Small intestine (tissue), 16 donors: ENCODE results near the gene RGPD3. TPM values are rescaled to one million over a fixed set of nuclear protein-coding genes. Genes with fewer than 3 reads are reported as not detected.
"Not testable (repeated sequence)": the region's sequence is repeated elsewhere in the genome, so short reads cannot be mapped to it uniquely, and the experiment has no call there.

Experiments used
- DNase-seq, 2 donors: peaks; one replicate each; pipeline versions ENCODE4 v3.0.0 to v3.0.0-alpha.2; 2013
- FAIRE-seq: peaks from 2 replicates; lab custom pipeline; 2012; peaks lifted over from hg19 to GRCh38; lab: Jason Lieb, UNC
- H3K27ac ChIP-seq, 3 donors: one replicate each; pipeline ENCODE4 v1.5.1; 2013; ENCODE audit warnings: low read length in 2 of 3, mild to moderate bottlenecking in 2 of 3, control low read depth in 1 of 3, inconsistent platforms in 1 of 3, low read depth in 1 of 3, moderate library complexity in 1 of 3
- H3K27me3 ChIP-seq, 3 donors: one replicate each; pipeline ENCODE4 v1.6.1; 2013; ENCODE audit warnings: low read length in 3 of 3, inconsistent platforms in 1 of 3; ENCODE audit not compliant: control insufficient read depth in 3 of 3, insufficient read depth in 3 of 3
- H3K36me3 ChIP-seq, 3 donors: one replicate each; pipeline ENCODE4 v1.6.1; 2013; ENCODE audit warnings: low read length in 3 of 3, inconsistent platforms in 1 of 3, low read depth in 1 of 3, mild to moderate bottlenecking in 1 of 3, moderate library complexity in 1 of 3; ENCODE audit not compliant: control insufficient read depth in 3 of 3, insufficient read depth in 2 of 3
- H3K4me1 ChIP-seq, 3 donors: one replicate each; pipeline ENCODE4 v1.6.1; 2013; ENCODE audit warnings: low read length in 2 of 3, inconsistent platforms in 1 of 3, low read depth in 1 of 3, mild to moderate bottlenecking in 1 of 3, moderate library complexity in 1 of 3; ENCODE audit not compliant: control insufficient read depth in 3 of 3, insufficient read depth in 2 of 3
- H3K4me3 ChIP-seq, 3 donors: one replicate each; pipeline ENCODE4 v1.5.1; 2013; ENCODE audit warnings: low read length in 3 of 3, control low read depth in 1 of 3, inconsistent platforms in 1 of 3, low read depth in 1 of 3, mild to moderate bottlenecking in 1 of 3, moderate library complexity in 1 of 3
- H3K9me3 ChIP-seq, 2 donors: one replicate each; pipeline ENCODE4 v1.6.1; 2013; ENCODE audit warnings: low read depth in 1 of 2, low read length in 1 of 2; ENCODE audit not compliant: control insufficient read depth in 2 of 2, insufficient read depth in 1 of 2
- WGBS, 3 donors: extraction: QIAGEN DNeasy Blood & Tissue Kit; methylation state at CpG; one replicate each; pipeline ENCODE4 v1.1.7; 2013; 5-methylcytosine and 5-hydroxymethylcytosine counted together
- long read RNA-seq, 10 donors: transcript quantifications; one replicate each; lab custom pipeline, GENCODE V29; 2026
- polyA plus RNA-seq, 4 donors: library from polyadenylated mRNA; stranded (reverse) in 3 of 4; unstranded in 1 of 4; fragments of 200-250 nt in 3 of 4; fragments of 120-200 nt in 1 of 4; gene quantifications; one replicate each; pipeline versions ENCODE4 v1.2.1 to v1.2.3, GENCODE V29; 2013
- donor health status: healthy with polysubstance abuse.
- donor health status: control.
- donor health status: control.
- donor health status: Bipolar disorder and iron deficiency.
- donor health status: healthy.

Gene RGPD3
- under 1 TPM in 3 of 4 donors, not detected in 1; under 0.01 to 0.28 (median 0.13) TPM for polyA plus RNA-seq
- long read RNA-seq, donor 1: 0 reads
- long read RNA-seq, donor 2: 0 reads
- long read RNA-seq, donor 3: 0 reads
- long read RNA-seq, donor 4: 0 reads
- long read RNA-seq, donor 5: 0 reads
- long read RNA-seq, donor 6: 0 reads
- long read RNA-seq, donor 7: 0 reads
- long read RNA-seq, donor 8: 0 reads
- long read RNA-seq, donor 9: 0 reads
- long read RNA-seq, donor 10: 0 reads

DNA sequence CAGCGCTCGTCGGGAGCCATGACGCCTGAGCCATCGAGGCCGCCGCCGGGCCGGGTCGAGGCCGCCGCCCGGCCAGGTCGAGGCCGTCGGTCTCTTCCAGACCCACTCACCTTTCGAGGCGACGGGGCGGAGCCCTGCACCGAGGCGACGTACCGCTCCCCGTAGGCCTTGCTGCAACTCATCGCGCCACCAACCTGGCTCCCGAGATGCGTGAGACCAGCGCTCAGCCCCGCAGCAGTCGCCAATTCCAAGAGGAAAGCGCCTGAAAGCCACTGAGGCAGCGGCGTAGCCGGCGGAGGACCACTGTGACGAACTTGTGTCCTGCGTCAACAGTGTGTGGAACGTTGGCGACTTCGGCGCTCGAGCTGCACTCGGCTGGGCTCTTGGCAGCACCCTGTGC lies at the start of gene RGPD3:
TSS of gene RGPD3 (minus strand) at position 307 of the 400 bp plus-strand sequence. CDS start at position 182, 125 bp downstream.
- not testable (repeated sequence) for H3K9me3 ChIP-seq, H3K27ac ChIP-seq, H3K4me3 ChIP-seq, H3K4me1 ChIP-seq, H3K27me3 ChIP-seq, DNase-seq, H3K36me3 ChIP-seq, FAIRE-seq
- 96 to 98% (median 97%) methylated on average over 43 to 45 of the region's 45 CpGs for WGBS, 3 donors

DNA sequence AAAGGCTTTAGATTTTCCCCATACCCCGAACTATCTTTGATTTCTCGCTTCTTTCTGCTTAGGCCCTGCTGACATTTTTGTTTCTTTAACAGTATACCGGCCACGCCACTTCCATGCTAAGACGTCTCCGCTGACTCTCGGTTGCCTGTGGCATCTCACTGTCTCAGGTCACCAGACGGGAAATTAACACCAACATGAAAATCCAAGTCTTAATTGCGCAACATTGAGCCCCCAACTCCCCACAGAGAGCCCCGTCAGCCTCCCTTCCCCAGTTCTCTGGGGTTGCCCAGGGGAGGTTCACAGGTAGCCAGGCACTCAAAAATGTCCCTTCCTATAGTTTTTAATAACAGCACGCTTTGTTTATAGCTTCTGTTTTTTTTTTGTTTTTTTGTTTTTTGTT lies 49.1 kb upstream of the RGPD3 start:
- no peaks in the 10 kb centered on the region for H3K27me3 ChIP-seq
- no peak for DNase-seq

DNA sequence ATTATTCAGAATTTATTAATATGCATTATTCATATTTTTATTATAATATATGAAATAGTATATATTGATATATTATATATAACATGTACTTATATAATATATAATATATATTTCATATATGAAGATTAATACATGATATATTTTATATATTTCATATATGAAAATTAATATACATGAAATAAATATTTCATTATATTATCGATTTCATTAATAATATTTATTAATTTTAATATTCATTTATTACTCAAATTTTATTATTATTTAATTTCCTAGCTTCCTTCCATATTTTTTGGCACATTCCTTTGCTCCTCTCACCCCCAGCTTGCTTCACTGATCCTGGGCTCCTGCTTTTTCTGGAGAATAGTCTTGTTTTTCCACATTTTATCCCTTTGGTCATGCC lies 48.7 kb upstream of the RGPD3 start:
- Histone ChIP-seq H3K4me1 (no peaks in the 10 kb centered on the region), H3K36me3 (no peaks in the 10 kb centered on the region), H3K27me3 (no peaks in the 10 kb centered on the region), H3K9me3 (no peaks in the 10 kb centered on the region), H3K27ac (no peak overlapping the region), H3K4me3 (no peak overlapping the region)
- FAIRE-seq (peak; percentile 73), DNase-seq (no peak)
- WGBS, 3 donors: 93 to 95% (median 94%) methylated on average over 1 of the region's 1 CpG

More for the DNA sequence above, 49.1 kb upstream of the RGPD3 start:
- Histone ChIP-seq H3K4me3 (no peak overlapping the region), H3K9me3 (no peaks in the 10 kb centered on the region), H3K27ac (no peak overlapping the region), H3K4me1 (no peaks in the 10 kb centered on the region), H3K36me3 (no peaks in the 10 kb centered on the region)
- WGBS, 3 donors: 91 to 93% (median 92%) methylated on average over 11 of the region's 11 CpGs
- no peak for FAIRE-seq

DNA sequence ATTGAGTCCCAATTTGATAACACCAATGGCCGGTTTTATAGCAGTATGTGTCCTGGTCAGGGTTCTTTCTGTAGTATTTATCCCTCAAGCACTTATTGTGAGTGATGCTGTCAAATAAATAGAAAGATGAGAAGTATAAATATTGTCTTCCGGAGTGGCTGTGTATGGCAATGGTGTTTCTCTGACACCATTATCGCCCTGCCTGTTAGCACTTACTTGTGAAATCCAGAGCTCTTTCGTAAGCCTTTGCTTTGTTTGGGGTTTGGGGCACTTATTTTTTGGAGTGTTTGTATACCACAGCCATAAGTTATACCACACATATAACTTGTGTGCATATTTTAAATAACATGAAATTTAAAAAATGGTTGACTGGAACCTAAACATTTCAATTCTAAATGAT lies 48.2 kb upstream of the RGPD3 start:
- Histone ChIP-seq H3K27ac (no peak overlapping the region), H3K4me1 (no peaks in the 10 kb centered on the region), H3K4me3 (no peak overlapping the region), H3K9me3 (no peaks in the 10 kb centered on the region), H3K27me3 (no peaks in the 10 kb centered on the region), H3K36me3 (no peaks in the 10 kb centered on the region)
- 74 to 81% (median 79%) methylated on average over 4 of the region's 4 CpGs for WGBS, 3 donors
- FAIRE-seq (no peak), DNase-seq (no peak)

DNA sequence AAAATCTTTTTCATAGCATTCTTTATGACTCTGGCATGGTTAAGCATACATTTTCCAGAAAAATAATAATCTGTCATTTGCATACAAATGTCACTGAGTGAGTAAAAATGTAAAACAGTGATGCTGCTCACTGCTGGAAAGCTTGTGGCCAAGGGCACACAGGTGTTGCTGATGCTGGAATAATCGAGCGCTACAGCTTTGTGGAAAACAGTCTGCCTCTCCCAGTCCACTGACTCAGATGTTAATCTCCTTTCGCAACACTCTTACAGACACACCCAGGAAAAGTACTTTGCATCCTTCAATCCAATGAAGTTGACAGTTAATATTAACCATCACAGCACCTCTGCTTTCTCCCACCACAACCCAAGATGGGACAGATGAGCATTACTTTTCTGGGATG lies 46.6 kb upstream of the RGPD3 start:
- not testable (repeated sequence) for H3K36me3 ChIP-seq, H3K4me1 ChIP-seq, H3K4me3 ChIP-seq, H3K9me3 ChIP-seq, H3K27ac ChIP-seq, H3K27me3 ChIP-seq, FAIRE-seq
- DNase-seq: peak; percentile 46 to 60
- WGBS, 3 donors: 23 to 62% (median 47%) methylated on average over 3 of the region's 3 CpGs

DNA sequence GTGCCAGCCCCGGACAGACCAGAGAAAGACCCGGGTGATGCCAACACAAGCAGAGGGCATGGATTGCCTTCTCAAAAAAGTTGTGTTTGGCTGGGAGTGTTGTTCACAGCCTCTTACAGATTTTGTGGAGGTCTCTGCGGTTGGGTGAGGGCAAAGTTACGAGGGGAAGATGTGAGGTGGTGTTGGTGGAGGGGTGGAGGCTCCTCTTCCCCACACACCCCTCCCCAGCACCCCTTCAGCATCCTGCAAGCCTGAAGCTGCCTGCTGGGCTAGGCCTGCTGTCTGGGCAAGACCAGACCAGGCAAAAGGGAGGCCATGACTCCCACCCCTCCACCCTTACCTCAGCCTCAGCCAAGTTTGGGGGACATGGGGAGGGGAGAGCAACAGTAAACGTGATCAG lies 45.2 kb upstream of the RGPD3 start:
- not testable (repeated sequence) for H3K27me3 ChIP-seq, H3K4me3 ChIP-seq, DNase-seq, H3K4me1 ChIP-seq, H3K27ac ChIP-seq, H3K36me3 ChIP-seq, H3K9me3 ChIP-seq, FAIRE-seq
- WGBS, 3 donors: 77 to 97% (median 86%) methylated on average over 2 to 3 of the region's 5 CpGs

DNA sequence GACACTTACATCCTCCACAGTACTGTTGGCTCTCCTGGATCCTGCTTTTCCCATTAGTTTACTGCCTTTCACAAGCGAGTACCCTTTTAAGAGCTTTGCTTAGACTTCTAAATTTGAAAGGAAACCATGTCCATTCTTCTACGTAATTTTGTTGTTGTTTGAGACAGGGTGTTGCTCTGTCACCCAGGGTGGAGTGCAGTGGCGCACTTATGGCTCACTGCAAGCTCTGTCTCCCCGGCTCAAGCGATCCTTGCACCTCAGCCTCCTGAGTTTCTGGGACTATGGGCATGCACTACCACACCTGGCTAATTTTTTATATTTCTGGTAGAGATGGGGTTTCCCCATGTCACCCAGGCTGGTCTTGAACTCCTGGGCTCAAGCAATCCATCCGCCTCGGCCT lies 43.7 kb upstream of the RGPD3 start:
- DNase-seq, H3K36me3 ChIP-seq, H3K9me3 ChIP-seq, H3K27me3 ChIP-seq, FAIRE-seq, H3K4me3 ChIP-seq, H3K4me1 ChIP-seq: not testable (repeated sequence)
- H3K27ac ChIP-seq: peak overlapping the region in 1 of 3 donors; percentile 54
- 79 to 89% (median 84%) methylated on average over 7 of the region's 7 CpGs for WGBS, 3 donors

DNA sequence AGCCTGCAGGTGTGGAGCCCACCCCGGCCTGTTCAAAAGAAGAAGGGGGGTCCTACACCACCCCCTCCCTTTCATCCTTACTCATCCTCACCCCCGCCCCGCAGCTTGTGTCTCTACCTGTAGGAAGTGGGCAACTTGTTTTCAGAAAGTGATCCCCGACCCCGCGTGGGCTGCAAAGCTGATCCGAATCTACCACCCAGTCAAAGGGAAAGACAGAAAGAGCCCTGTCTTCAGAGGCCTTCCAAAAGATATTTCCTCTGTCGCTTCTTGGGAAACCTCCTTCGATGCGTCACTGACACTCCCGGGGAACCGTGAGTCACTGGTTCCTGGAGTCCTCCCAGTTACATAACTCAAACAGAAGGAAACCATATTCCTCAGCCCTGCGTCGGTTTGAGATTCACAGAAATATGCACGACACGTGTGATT lies 43.3 kb upstream of the RGPD3 start:
- H3K27ac ChIP-seq, H3K27me3 ChIP-seq, FAIRE-seq, H3K4me3 ChIP-seq, H3K9me3 ChIP-seq, H3K36me3 ChIP-seq, H3K4me1 ChIP-seq: not testable (repeated sequence)
- 43 to 63% (median 59%) methylated on average over 8 to 12 of the region's 16 CpGs for WGBS, 3 donors
- peak in 1 of 2 donors; percentile 58 for DNase-seq

DNA sequence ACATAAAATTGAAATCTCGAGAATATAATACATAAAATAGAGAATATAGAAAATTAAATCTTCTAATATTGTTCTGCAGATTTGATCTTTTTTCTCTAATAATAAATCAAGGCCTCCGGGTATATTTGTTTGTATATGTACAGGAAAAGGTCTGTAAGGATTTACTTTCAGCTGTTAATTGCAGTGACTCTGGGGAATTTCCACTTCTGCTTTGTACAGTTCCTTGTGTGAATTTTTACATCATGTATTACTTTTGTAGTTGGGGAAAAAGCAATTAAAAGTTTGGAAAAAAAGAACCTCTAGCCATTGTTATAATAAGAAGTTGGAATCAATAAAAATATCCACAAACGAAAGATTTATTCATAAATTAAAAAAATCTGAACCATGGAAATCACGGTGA lies 42.6 kb upstream of the RGPD3 start:
- not testable (repeated sequence) for H3K27ac ChIP-seq

More for the DNA sequence above, 42.6 kb upstream of the RGPD3 start:
- H3K4me3 ChIP-seq, H3K27me3 ChIP-seq, H3K9me3 ChIP-seq, H3K36me3 ChIP-seq, H3K4me1 ChIP-seq, DNase-seq: not testable (repeated sequence)
- 73 to 79% (median 75%) methylated on average over 4 of the region's 4 CpGs for WGBS, 3 donors
- FAIRE-seq: peak; percentile 44
